HT1080 (cell line): ENCODE results near the gene CACNA1E. TPM values are rescaled to one million over a fixed set of nuclear protein-coding genes. Genes with fewer than 3 reads are reported as not detected.

Source experiments
- DNase-seq: peaks from one replicate; pipeline ENCODE4 v3.0.0-alpha.2; 2015; ENCODE audit warnings: low read depth
- total RNA-seq: library from RNA; depleted of rRNA; stranded (reverse); fragments of >200 nt; shearing (Covaris generic); gene quantifications from 2 replicates; pipeline ENCODE4 v1.2.3, GENCODE V29; 2014

Gene CACNA1E
- total RNA-seq, 1 experiment from 2014 or later: 0.29 TPM

GRCh38 chr1:181632492-181632891 lies 149.2 kb downstream of the CACNA1E start:
- no peak for DNase-seq

DNA sequence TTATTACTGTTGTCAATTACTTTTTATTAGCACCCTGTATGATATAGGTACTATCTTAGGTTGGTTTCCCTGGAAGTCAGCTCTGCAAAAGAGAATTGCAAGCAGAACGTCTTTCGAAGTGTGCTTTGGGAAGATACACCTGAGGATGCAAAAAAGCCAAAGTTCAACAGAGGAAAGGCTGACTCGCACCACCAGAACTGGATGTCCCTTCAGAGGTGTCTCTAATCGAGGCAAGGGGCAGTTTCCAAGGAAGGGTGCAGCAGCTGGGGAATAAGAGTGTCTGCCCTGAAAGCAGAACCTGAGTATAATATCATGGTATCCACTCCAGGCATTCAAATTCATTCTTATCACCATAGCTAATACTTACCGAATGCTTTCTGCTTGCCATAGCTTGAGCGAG lies 149.6 kb downstream of the CACNA1E start:
- no peak for DNase-seq

GRCh38 chr1:181635110-181635509 lies 151.8 kb downstream of the CACNA1E start:
- DNase-seq: no peak

DNA sequence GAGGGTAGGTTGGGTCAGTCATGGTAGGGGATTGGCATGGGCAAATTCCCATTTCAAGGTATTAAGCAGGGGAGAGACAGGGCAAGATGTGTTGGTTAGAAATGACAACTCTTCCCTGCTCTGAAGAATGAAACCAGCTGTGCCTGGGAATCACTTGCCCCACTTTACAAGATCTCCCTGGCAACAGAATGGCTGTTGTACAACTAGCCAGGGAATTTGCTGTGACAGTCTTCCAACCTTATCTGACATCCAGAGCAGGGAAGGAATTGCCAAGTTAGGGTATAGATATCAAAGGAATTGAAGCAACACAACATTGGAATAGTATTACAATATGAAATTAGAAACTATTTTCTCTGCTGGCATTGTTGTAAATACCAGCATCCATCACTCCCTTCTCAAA lies 154.7 kb downstream of the CACNA1E start:
- DNase-seq: no peak

- no peak for DNase-seq
Observed at GRCh38 chr1:181640956-181641355, 157.6 kb downstream of the CACNA1E start.

GRCh38 chr1:181643631-181644030 lies 160.3 kb downstream of the CACNA1E start:
- DNase-seq: no peak

GRCh38 chr1:181645171-181645570 lies 161.9 kb downstream of the CACNA1E start:
- DNase-seq: no peak

DNA sequence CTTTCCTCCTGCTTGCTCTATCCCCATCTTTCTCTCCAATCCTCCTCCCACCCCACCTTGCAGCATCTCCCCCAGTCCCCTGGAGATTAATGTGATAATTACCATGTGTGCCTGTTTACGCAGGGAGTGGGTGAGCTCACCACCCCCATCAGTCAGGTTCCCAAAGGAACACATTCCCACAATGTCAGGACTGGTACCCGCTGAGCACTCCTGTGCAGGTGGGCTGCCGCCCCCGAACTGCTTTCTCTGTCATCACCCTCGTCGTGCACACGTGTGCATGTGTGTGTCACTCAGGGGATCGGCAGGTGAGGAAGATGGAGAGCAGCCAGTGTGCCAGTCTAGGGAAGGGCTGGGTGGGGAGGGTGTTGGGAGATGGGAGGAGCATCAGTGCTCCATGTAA lies 163.4 kb downstream of the CACNA1E start:
- DNase-seq: no peak

- peak; percentile 93 for DNase-seq
Observed at GRCh38 chr1:181647314-181648035, 164.2 kb downstream of the CACNA1E start.

GRCh38 chr1:181651276-181651675 lies 168.0 kb downstream of the CACNA1E start:
- DNase-seq: peak; percentile 51

GRCh38 chr1:181655756-181656155 lies 172.4 kb downstream of the CACNA1E start:
- DNase-seq: peak; percentile 76

- peak; percentile 67 for DNase-seq
Observed at GRCh38 chr1:181656491-181656890, 173.2 kb downstream of the CACNA1E start.

DNA sequence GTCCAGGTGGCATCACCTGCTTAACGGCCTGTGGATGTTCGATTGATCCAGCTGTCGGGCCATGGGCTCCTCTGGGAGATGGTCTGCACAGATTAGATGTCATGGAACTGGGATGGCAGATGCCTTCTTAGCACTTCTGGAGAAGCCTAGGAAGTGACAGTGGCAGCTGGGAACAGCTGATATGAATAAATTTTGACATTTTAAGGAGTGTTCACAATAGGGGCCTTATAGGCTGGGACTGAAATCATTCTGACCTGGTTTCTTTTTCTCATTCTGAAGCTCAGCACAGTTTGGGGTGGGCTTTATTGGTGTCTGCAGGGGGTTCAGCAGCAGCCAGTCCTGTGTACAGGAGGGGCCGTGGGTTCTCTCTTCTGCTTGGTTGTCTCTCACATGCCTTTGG lies 175.3 kb downstream of the CACNA1E start:
- DNase-seq: no peak

DNA sequence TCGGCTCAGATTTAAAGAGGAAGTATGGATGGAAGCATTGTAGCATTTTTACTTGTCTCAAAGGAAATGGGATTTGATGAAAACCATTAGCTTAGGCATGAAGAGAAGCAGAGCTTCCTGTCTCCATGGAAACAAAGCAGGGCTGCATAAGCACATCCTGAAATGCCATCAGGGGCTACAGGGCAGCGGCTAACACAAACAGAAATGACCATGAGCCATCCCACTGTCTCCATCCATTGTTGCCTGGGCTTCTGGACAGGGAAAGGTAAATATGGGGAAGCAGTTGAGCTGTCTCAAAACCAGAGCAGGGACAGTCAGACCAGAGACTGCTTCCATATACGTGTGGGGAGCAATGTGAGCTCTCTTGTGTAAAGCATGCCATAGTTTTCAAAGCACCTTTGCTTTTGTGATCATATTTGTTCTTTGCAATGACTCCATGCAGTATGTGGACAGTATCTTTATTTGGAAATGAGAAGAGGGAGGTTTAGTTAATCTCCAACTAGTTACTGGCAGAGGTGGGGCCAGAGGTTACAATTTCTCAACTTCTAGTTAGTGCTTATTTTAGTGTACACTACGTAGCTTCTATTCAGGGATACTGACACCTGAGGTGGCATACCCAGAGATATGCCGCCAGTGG lies 176.1 kb downstream of the CACNA1E start:
- DNase-seq: peak; percentile 25

DNA sequence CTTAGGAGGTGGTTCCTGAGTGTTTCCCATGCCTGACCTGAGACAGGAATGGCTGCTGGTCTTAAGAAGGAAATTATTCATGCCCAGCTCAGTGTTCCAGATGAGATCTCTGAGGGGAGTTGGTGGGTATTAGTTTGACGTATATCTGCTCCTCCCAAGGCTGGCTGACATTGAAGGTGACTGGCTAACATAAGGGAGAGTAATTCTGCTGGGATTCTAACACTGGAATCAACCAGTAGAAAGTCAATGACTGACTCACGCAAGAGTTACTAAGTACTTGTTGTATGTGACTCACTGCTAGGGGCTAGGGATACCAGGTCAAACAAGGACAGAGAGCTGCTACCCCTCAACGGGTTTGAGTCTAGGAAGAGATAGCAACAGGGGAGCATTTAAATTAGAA lies 177.3 kb downstream of the CACNA1E start:
- DNase-seq: peak; percentile 84

GRCh38 chr1:181661569-181661968 lies 178.3 kb downstream of the CACNA1E start:
- DNase-seq: peak; percentile 30

DNA sequence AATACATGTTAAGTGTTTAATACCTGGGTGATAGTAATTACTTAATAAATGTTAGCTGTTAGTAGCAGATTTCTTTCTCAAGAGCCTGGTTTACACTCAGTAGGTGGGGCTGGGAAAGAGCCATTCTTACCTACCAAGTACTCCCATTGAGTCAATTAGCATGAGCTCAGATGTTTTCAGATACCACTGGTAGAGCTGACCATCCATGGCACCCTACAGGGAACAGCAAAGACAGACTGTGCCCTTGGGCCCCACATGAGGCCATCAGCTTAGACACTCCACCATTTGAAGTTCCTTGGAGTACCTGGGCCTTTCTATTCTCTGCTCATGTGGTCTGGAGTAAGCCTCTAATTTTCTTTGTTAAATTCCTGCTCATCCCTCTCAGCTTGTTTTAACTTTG lies 179.3 kb downstream of the CACNA1E start:
- no peak for DNase-seq

- no peak for DNase-seq
Observed at GRCh38 chr1:181664543-181664942, 181.2 kb downstream of the CACNA1E start.

GRCh38 chr1:181669246-181669645 lies 185.9 kb downstream of the CACNA1E start:
- peak; percentile 67 for DNase-seq

- DNase-seq: no peak
Observed at GRCh38 chr1:181674617-181675016, 191.3 kb downstream of the CACNA1E start.

GRCh38 chr1:181675091-181675917 lies 192.0 kb downstream of the CACNA1E start:
- no peak for DNase-seq

- no peak for DNase-seq
Observed at GRCh38 chr1:181675918-181676190, 192.5 kb downstream of the CACNA1E start.
